ENCODE measurements around the gene TTLL3. TPM values are rescaled to one million over a fixed set of nuclear protein-coding genes. Genes with fewer than 3 reads are reported as not detected.

The TTLL3 gene
- total RNA-seq, 2 donors from 2014 or later = 21.6 to 35.0 TPM

DNA sequence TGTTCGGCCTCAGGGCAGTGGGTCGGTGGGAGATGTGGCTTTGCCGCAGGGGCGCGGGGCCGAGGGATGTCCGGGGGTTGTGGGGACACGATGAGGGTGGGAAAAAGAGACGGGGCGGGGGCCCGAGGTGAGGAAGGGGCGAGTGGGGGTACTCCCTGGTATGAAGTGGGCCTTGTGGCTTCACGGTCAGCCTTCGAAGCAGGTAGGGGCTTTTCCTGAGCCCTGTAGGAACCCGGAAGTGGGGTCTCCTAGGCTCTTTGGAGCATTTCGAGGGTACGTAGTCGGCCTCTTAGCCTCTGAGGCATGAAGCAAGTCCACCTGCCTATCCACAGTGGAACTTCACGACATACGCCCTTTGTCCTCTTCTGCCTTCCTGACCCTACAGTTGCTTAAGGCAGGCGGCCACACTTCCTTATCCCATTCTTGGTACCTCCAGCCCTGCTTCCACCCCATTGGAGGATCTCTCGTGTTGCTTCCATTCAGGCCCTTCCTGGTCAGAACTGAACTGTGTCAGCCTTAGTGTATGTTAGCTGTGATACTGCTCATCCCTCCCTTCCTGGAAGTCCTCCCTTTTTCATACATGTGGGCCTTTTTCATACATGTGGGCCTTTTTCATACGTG, 16.8 kb upstream of the TTLL3 start:
- H3K27me3 Mint-ChIP-seq (ENCODE audit: insufficient read depth) = no peaks in the 10 kb centered on the region
- H3K4me1 Mint-ChIP-seq = peaks cover 11% of the 10 kb centered on the region
- H3K9me3 ChIP-seq (ENCODE audit: control insufficient read depth, low read length) = no peaks in the 10 kb centered on the region
- peak overlapping the region; percentile 99 for H3K27ac ChIP-seq (ENCODE audit: low read depth, low read length)
- H3K4me3 ChIP-seq (ENCODE audit: low read length) = peak overlapping the region; percentile 90
- H3K4me3 Mint-ChIP-seq = peak overlapping the region; percentile 92
- peaks cover 48% of the 10 kb centered on the region for H3K36me3 Mint-ChIP-seq (ENCODE audit: low read depth)
- peaks cover 49% of the 10 kb centered on the region for H3K36me3 ChIP-seq (ENCODE audit: control insufficient read depth, insufficient read depth, low read length)
- H3K27me3 ChIP-seq (ENCODE audit: control insufficient read depth, insufficient read depth, low read length, poor library complexity, severe bottlenecking) = no peaks in the 10 kb centered on the region
- DNase-seq = no peak
- H3K4me1 ChIP-seq (ENCODE audit: control insufficient read depth, insufficient read depth, low read length) = no peaks in the 10 kb centered on the region
- peak overlapping the region; percentile 100 for H3K27ac Mint-ChIP-seq
- H3K9me3 Mint-ChIP-seq = no peaks in the 10 kb centered on the region
- TF ChIP-seq, protein P1, sequence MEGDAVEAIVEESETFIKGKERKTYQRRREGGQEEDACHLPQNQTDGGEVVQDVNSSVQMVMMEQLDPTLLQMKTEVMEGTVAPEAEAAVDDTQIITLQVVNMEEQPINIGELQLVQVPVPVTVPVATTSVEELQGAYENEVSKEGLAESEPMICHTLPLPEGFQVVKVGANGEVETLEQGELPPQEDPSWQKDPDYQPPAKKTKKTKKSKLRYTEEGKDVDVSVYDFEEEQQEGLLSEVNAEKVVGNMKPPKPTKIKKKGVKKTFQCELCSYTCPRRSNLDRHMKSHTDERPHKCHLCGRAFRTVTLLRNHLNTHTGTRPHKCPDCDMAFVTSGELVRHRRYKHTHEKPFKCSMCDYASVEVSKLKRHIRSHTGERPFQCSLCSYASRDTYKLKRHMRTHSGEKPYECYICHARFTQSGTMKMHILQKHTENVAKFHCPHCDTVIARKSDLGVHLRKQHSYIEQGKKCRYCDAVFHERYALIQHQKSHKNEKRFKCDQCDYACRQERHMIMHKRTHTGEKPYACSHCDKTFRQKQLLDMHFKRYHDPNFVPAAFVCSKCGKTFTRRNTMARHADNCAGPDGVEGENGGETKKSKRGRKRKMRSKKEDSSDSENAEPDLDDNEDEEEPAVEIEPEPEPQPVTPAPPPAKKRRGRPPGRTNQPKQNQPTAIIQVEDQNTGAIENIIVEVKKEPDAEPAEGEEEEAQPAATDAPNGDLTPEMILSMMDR (conservative IDR thresholded peaks at IDR 0.05) = no peak
- H3K9ac ChIP-seq (ENCODE audit: extremely low read depth, low read length, poor library complexity, severe bottlenecking) = peak overlapping the region; percentile 95
- WGBS, 2 experiments (ENCODE audit: insufficient coverage in 1 of 2, insufficient read length in 1 of 2) = 1% methylated on average over 12 to 23 of the region's 23 CpGs

DNA sequence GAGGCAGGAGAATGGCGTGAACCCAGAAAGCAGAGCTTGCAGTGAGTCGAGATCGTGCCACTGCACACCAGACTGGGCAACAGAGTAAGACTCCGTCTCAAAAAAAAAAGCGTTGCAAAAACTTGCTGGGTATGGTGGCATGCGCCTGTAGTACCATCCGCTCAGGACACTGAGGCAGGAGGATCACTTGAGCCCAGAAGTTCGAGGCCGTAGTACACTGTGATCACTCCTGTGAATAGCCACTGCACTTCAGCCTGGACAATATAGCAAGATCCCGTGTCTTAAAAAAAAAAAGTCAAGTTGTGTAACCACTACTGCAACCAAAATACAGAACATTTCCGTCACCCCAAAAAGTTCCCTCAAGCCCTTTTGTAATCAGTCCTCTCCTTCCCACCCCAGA, 15.7 kb upstream of the TTLL3 start:
- Mint-ChIP-seq H3K27me3 (ENCODE audit: insufficient read depth) (no peaks in the 10 kb centered on the region), H3K4me1 (peaks cover 11% of the 10 kb centered on the region), H3K9me3 (no peaks in the 10 kb centered on the region), H3K4me3 (peak overlapping the region; percentile 92), H3K27ac (peak overlapping the region; percentile 27), H3K36me3 (ENCODE audit: low read depth) (peaks cover 44% of the 10 kb centered on the region)
- peaks cover 54% of the 10 kb centered on the region for H3K36me3 ChIP-seq (ENCODE audit: control insufficient read depth, insufficient read depth, low read length)
- WGBS, 2 experiments (ENCODE audit: insufficient coverage in 1 of 2, insufficient read length in 1 of 2) = 96% methylated on average over 9 to 11 of the region's 11 CpGs
- H3K9ac ChIP-seq (ENCODE audit: extremely low read depth, low read length, poor library complexity, severe bottlenecking) = no peak overlapping the region
- H3K4me1 ChIP-seq (ENCODE audit: control insufficient read depth, insufficient read depth, low read length) = no peaks in the 10 kb centered on the region
- H3K9me3 ChIP-seq (ENCODE audit: control insufficient read depth, low read length) = no peaks in the 10 kb centered on the region
- no peak overlapping the region for H3K4me3 ChIP-seq (ENCODE audit: low read length)
- no peak overlapping the region for H3K27ac ChIP-seq (ENCODE audit: low read depth, low read length)
- no peaks in the 10 kb centered on the region for H3K27me3 ChIP-seq (ENCODE audit: control insufficient read depth, insufficient read depth, low read length, poor library complexity, severe bottlenecking)
- DNase-seq = no peak
- TF ChIP-seq, protein P1 (conservative IDR thresholded peaks at IDR 0.05) = no peak

DNA sequence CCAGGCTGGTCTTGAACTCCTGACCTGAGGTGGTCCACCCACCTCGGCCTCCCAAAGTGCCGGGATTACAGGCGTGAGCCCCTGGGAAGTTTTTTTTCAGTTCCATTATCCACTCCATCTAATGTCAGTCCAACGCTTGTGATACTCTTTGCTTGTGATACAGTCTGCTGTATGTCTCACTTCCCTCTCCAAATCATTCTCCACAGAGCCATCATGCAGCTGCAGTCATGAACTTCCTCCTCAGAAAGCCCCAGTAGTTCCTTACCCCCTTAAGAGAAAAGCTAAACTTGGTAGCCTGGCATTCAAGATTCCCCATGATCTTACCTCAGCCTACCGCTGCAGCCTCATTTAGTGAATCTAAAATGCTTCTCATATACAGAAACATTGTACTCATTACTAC, 14.9 kb upstream of the TTLL3 start:
- Histone ChIP-seq H3K27ac (ENCODE audit: low read depth, low read length) (no peak overlapping the region), H3K27me3 (ENCODE audit: control insufficient read depth, insufficient read depth, low read length, poor library complexity, severe bottlenecking) (no peaks in the 10 kb centered on the region), H3K9ac (ENCODE audit: extremely low read depth, low read length, poor library complexity, severe bottlenecking) (no peak overlapping the region), H3K36me3 (ENCODE audit: control insufficient read depth, insufficient read depth, low read length) (peaks cover 54% of the 10 kb centered on the region), H3K9me3 (ENCODE audit: control insufficient read depth, low read length) (no peaks in the 10 kb centered on the region), H3K4me3 (ENCODE audit: low read length) (no peak overlapping the region), H3K4me1 (ENCODE audit: control insufficient read depth, insufficient read depth, low read length) (no peaks in the 10 kb centered on the region)
- H3K9me3 Mint-ChIP-seq = no peaks in the 10 kb centered on the region
- peak overlapping the region; percentile 75 for H3K27ac Mint-ChIP-seq
- H3K4me3 Mint-ChIP-seq = no peak overlapping the region
- H3K4me1 Mint-ChIP-seq = peaks cover 11% of the 10 kb centered on the region
- 85 to 93% methylated on average over 2 to 5 of the region's 5 CpGs for WGBS, 2 experiments (ENCODE audit: insufficient coverage in 1 of 2, insufficient read length in 1 of 2)
- TF ChIP-seq, protein P1 (conservative IDR thresholded peaks at IDR 0.05) = no peak
- peaks cover 44% of the 10 kb centered on the region for H3K36me3 Mint-ChIP-seq (ENCODE audit: low read depth)
- DNase-seq = no peak
- no peaks in the 10 kb centered on the region for H3K27me3 Mint-ChIP-seq (ENCODE audit: insufficient read depth)

Measured in endodermal cell (in vitro differentiated cells).